H9 (cell line): ENCODE measurements around the gene SENP7. TPM values are rescaled to one million over a fixed set of nuclear protein-coding genes. Genes with fewer than 3 reads are reported as not detected.

Experiments
- DNase-seq: peaks from one replicate; pipeline ENCODE4 v3.0.0-alpha.2; 2017
- H2AFZ ChIP-seq: one replicate; pipeline ENCODE4 v1.6.1; 2013; ENCODE audit warnings: mild to moderate bottlenecking, low read length, control low read depth, moderate library complexity
- H2AK5ac ChIP-seq: 2 replicates; pipeline ENCODE4 v1.6.1; 2013; ENCODE audit warnings: low read length, control low read depth, mixed read lengths; ENCODE audit not compliant: insufficient read length
- H2BK120ac ChIP-seq: one replicate; pipeline ENCODE4 v1.6.1; 2013; ENCODE audit warnings: low read depth, mild to moderate bottlenecking, low read length, control low read depth, inconsistent platforms; ENCODE audit not compliant: poor library complexity, severe bottlenecking
- H2BK12ac ChIP-seq: 2 replicates; pipeline ENCODE4 v1.6.1; 2013; ENCODE audit warnings: low read length, control low read depth, mixed read lengths, low read depth; ENCODE audit not compliant: insufficient read length
- H2BK15ac ChIP-seq: 2 replicates; pipeline ENCODE4 v1.6.1; 2013; ENCODE audit warnings: low read depth, low read length, control low read depth
- H2BK20ac ChIP-seq: one replicate; pipeline ENCODE4 v1.6.1; 2013; ENCODE audit warnings: low read depth, mild to moderate bottlenecking, low read length, control low read depth, inconsistent platforms; ENCODE audit not compliant: poor library complexity, severe bottlenecking
- H2BK5ac ChIP-seq: 2 replicates; pipeline ENCODE4 v1.6.1; 2013; ENCODE audit warnings: low read length, control low read depth, mixed read lengths; ENCODE audit not compliant: insufficient read length
- H3K14ac ChIP-seq: 2 replicates; pipeline ENCODE4 v1.6.1; 2013; ENCODE audit warnings: low read length, control low read depth; ENCODE audit not compliant: insufficient read depth
- H3K18ac ChIP-seq: 2 replicates; pipeline ENCODE4 v1.6.1; 2013; ENCODE audit warnings: low read depth, mild to moderate bottlenecking, mixed read lengths, low read length, control low read depth; ENCODE audit not compliant: insufficient read length
- H3K23ac ChIP-seq: 2 replicates; pipeline ENCODE4 v1.6.1; 2013; ENCODE audit warnings: low read length, control low read depth, mixed read lengths, low read depth; ENCODE audit not compliant: insufficient read length
- H3K23me2 ChIP-seq: 2 replicates; pipeline ENCODE4 v1.6.1; 2013; ENCODE audit warnings: low read depth, mild to moderate bottlenecking, mixed read lengths, low read length, control low read depth; ENCODE audit not compliant: insufficient read length, poor library complexity, severe bottlenecking
- H3K27ac ChIP-seq: 2 replicates; pipeline ENCODE4 v1.5.1; 2013; ENCODE audit warnings: low read length, control low read depth, mixed read lengths, low read depth; ENCODE audit not compliant: insufficient read length
- H3K27me3 ChIP-seq: 2 replicates; pipeline ENCODE4 v1.6.1; 2013; ENCODE audit warnings: low read length, control low read depth, inconsistent platforms; ENCODE audit not compliant: insufficient read depth
- H3K4ac ChIP-seq: 2 replicates; pipeline ENCODE4 v1.6.1; 2013; ENCODE audit warnings: low read depth, mild to moderate bottlenecking, control low read depth, inconsistent platforms, low read length, moderate library complexity
- H3K4me1 ChIP-seq: 2 replicates; pipeline ENCODE4 v1.6.1; 2013; ENCODE audit warnings: low read length, control low read depth, inconsistent platforms; ENCODE audit not compliant: insufficient read depth
- H3K4me2 ChIP-seq: 2 replicates; pipeline ENCODE4 v1.6.1; 2013; ENCODE audit warnings: low read length, control low read depth, mixed read lengths; ENCODE audit not compliant: insufficient read length, insufficient read depth
- H3K56ac ChIP-seq: 2 replicates; pipeline ENCODE4 v1.6.1; 2013; ENCODE audit warnings: low read depth, mild to moderate bottlenecking, mixed read lengths, low read length, control low read depth; ENCODE audit not compliant: insufficient read length
- H3K79me1 ChIP-seq: 2 replicates; pipeline ENCODE4 v1.6.1; 2013; ENCODE audit warnings: low read depth, mild to moderate bottlenecking, moderate library complexity, low read length, control low read depth, inconsistent platforms; ENCODE audit not compliant: insufficient read depth, poor library complexity, severe bottlenecking
- H3K79me2 ChIP-seq: 2 replicates; pipeline ENCODE4 v1.6.1; 2013; ENCODE audit warnings: low read length, control low read depth, inconsistent platforms; ENCODE audit not compliant: insufficient read depth
- H3K9ac ChIP-seq: 2 replicates; pipeline ENCODE4 v1.6.1; 2013; ENCODE audit warnings: low read length, control low read depth, mixed read lengths; ENCODE audit not compliant: insufficient read length; ENCODE audit errors: extremely low read depth
- H3K9me3 ChIP-seq: one replicate; pipeline ENCODE4 v1.6.1; 2013; ENCODE audit warnings: low read depth, low read length, inconsistent platforms; ENCODE audit not compliant: control insufficient read depth
- H3T11ph ChIP-seq: one replicate; pipeline ENCODE4 v1.6.1; 2013; ENCODE audit warnings: mild to moderate bottlenecking, low read length, control low read depth, inconsistent platforms
- H4K20me1 ChIP-seq: one replicate; pipeline ENCODE4 v1.6.1; 2013; ENCODE audit not compliant: control insufficient read depth, insufficient read length, insufficient read depth
- H4K5ac ChIP-seq: 2 replicates; pipeline ENCODE4 v1.6.1; 2013; ENCODE audit warnings: low read depth, mild to moderate bottlenecking, mixed read lengths, low read length, control low read depth; ENCODE audit not compliant: insufficient read length
- H4K8ac ChIP-seq: replicated peaks from 2 replicates; pipeline ENCODE4 v1.6.1; 2013; ENCODE audit warnings: low read length, control low read depth, mixed read lengths, low read depth; ENCODE audit not compliant: insufficient read length
- H4K91ac ChIP-seq: 2 replicates; pipeline ENCODE4 v1.6.1; 2013; ENCODE audit warnings: low read depth, mild to moderate bottlenecking, moderate library complexity, mixed read lengths, low read length, control low read depth; ENCODE audit not compliant: insufficient read length
- H3K27ac Mint-ChIP-seq, 3 experiments: 2 replicates in 2 of 3; 3 replicates in 1 of 3; pipeline ENCODE4 v1.8.0; 2020 to 2021; ENCODE audit warnings: mixed read lengths in 3 of 3, mild to moderate bottlenecking in 1 of 3, moderate library complexity in 1 of 3
- H3K27me3 Mint-ChIP-seq: 2 replicates; pipeline ENCODE4 v1.8.0; 2021; ENCODE audit warnings: low read depth, mild to moderate bottlenecking, moderate library complexity, mixed read lengths
- H3K36me3 Mint-ChIP-seq, 3 experiments: 2 replicates in 2 of 3; 3 replicates in 1 of 3; pipeline ENCODE4 v1.8.0; 2020 to 2021; ENCODE audit warnings: low read depth in 3 of 3, mixed read lengths in 3 of 3; ENCODE audit not compliant: insufficient read depth in 1 of 3
- H3K4me1 Mint-ChIP-seq, 2 experiments: 2 replicates each; pipeline ENCODE4 v1.8.0; 2020; ENCODE audit warnings: mixed read lengths in 2 of 2
- H3K4me3 Mint-ChIP-seq, 2 experiments: 2 replicates in 1 of 2; 3 replicates in 1 of 2; pipeline ENCODE4 v1.8.0; 2020 to 2021; ENCODE audit warnings: mild to moderate bottlenecking in 2 of 2, mixed read lengths in 2 of 2, moderate library complexity in 1 of 2
- H3K9me3 Mint-ChIP-seq, 2 experiments: 2 replicates in 1 of 2; 3 replicates in 1 of 2; pipeline ENCODE4 v1.8.0; 2020; ENCODE audit warnings: mild to moderate bottlenecking in 2 of 2, mixed read lengths in 2 of 2, moderate library complexity in 1 of 2
- WGBS: extraction: QIAGEN DNeasy Blood & Tissue Kit; methylation state at CpG from one replicate; pipeline ENCODE4 v1.1.7; 2013; ENCODE audit warnings: missing lambda C conversion rate, low lambda C conversion rate, mixed read lengths; ENCODE audit not compliant: insufficient read length; ENCODE audit errors: extremely low coverage; 5-methylcytosine and 5-hydroxymethylcytosine counted together
- total RNA-seq: library from RNA; stranded (reverse); gene quantifications from 2 replicates; pipeline ENCODE4 v1.2.1, GENCODE V29; 2021
- TF ChIP-seq, protein P1 (sequence below): fragments of 200-600 bp; sonication (generic); conservative IDR thresholded peaks from 3 replicates; pipeline ENCODE4 v1.8.0; 2021; ENCODE audit warnings: antibody characterized with exemption, mild to moderate bottlenecking

SENP7 gene
- total RNA-seq, 1 experiment from 2014 or later, result 8.4 TPM

DNA sequence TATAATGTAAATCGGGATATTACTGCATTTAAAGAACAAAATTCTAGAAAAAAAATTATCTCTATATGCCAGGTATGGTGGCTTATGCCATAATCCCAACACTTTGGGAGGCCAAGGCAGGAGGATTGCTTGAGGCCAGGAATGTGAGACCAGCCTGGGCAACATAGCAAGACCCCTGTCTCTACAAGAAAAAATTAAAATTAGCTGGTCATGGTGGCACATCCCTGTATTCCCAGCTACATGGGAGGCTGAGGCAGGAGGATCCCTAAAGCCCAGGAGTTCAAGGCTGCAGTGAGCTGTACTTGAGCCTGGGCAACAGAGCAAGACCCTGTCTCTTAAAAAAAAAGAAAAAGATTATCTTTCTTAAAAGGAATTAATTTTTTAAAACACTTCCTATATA, 12.8 kb downstream of the SENP7 start:
- Mint-ChIP-seq H3K4me3 (no peak overlapping the region), H3K36me3 (peaks cover 0 to 9% (median 0%) of the 10 kb centered on the region in 3 experiments; a peak in 3 of 7 replicates), H3K27me3 (no peaks in the 10 kb centered on the region), H3K27ac (no peak overlapping the region), H3K9me3 (no peaks in the 10 kb centered on the region), H3K4me1 (peaks cover 8 to 10% of the 10 kb centered on the region in 2 experiments; a peak in 3 of 4 replicates)
- Histone ChIP-seq H2BK5ac (no peak overlapping the region), H4K5ac (no peak overlapping the region), H3K23ac (no peak overlapping the region), H3K18ac (no peak overlapping the region), H3K4me1 (no peaks in the 10 kb centered on the region), H3K4ac (no peak overlapping the region), H4K8ac (no peak overlapping the region), H2BK15ac (no peak overlapping the region), H3K79me2 (no peaks in the 10 kb centered on the region), H2AK5ac (no peak overlapping the region), H4K91ac (no peak overlapping the region), H3K23me2 (no peaks in the 10 kb centered on the region), H3K9ac (no peak overlapping the region), H3K9me3 (no peaks in the 10 kb centered on the region), H3K27me3 (no peaks in the 10 kb centered on the region), H2AFZ (no peak overlapping the region), H2BK20ac (no peak overlapping the region), H3K79me1 (no peaks in the 10 kb centered on the region), H2BK120ac (no peak overlapping the region), H2BK12ac (no peak overlapping the region), H3K56ac (no peak overlapping the region), H3T11ph (no peak overlapping the region), H3K27ac (no peak overlapping the region), H3K4me2 (no peak overlapping the region), H3K14ac (no peak overlapping the region), H4K20me1 (no peaks in the 10 kb centered on the region)
- WGBS, result no CpG with 5 or more reads among the region's 1 CpG
- DNase-seq, result no peak
- TF ChIP-seq, protein P1, sequence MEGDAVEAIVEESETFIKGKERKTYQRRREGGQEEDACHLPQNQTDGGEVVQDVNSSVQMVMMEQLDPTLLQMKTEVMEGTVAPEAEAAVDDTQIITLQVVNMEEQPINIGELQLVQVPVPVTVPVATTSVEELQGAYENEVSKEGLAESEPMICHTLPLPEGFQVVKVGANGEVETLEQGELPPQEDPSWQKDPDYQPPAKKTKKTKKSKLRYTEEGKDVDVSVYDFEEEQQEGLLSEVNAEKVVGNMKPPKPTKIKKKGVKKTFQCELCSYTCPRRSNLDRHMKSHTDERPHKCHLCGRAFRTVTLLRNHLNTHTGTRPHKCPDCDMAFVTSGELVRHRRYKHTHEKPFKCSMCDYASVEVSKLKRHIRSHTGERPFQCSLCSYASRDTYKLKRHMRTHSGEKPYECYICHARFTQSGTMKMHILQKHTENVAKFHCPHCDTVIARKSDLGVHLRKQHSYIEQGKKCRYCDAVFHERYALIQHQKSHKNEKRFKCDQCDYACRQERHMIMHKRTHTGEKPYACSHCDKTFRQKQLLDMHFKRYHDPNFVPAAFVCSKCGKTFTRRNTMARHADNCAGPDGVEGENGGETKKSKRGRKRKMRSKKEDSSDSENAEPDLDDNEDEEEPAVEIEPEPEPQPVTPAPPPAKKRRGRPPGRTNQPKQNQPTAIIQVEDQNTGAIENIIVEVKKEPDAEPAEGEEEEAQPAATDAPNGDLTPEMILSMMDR, result no peak
